Endodermal cell (in vitro differentiated cells): Measurements from ENCODE around the gene MDH1B. TPM values are rescaled to one million over a fixed set of nuclear protein-coding genes. Genes with fewer than 3 reads are reported as not detected.

Experiments used
- DNase-seq: peaks from one replicate; pipeline ENCODE4 v3.0.0-alpha.2; 2017
- H3K27ac ChIP-seq: 2 replicates; pipeline ENCODE4 v1.5.1; 2013; ENCODE audit warnings: mild to moderate bottlenecking, low read depth, low read length, moderate library complexity
- H3K27me3 ChIP-seq: 2 replicates; pipeline ENCODE4 v1.6.1; 2013; ENCODE audit warnings: mild to moderate bottlenecking, low read length, moderate library complexity; ENCODE audit not compliant: insufficient read depth, control insufficient read depth, poor library complexity, severe bottlenecking
- H3K36me3 ChIP-seq: 2 replicates; pipeline ENCODE4 v1.7.0; 2013; ENCODE audit warnings: mild to moderate bottlenecking, low read length, moderate library complexity; ENCODE audit not compliant: control insufficient read depth, insufficient read depth
- H3K4me1 ChIP-seq: one replicate; pipeline ENCODE4 v1.7.0; 2013; ENCODE audit warnings: low read length; ENCODE audit not compliant: control insufficient read depth, insufficient read depth
- H3K4me3 ChIP-seq: 2 replicates; pipeline ENCODE4 v1.5.1; 2013; ENCODE audit warnings: mild to moderate bottlenecking, low read length, moderate library complexity
- H3K9ac ChIP-seq: 2 replicates; pipeline ENCODE4 v1.6.1; 2013; ENCODE audit warnings: mild to moderate bottlenecking, low read length, moderate library complexity; ENCODE audit not compliant: poor library complexity, severe bottlenecking; ENCODE audit errors: extremely low read depth
- H3K9me3 ChIP-seq: 2 replicates; pipeline ENCODE4 v1.6.1; 2013; ENCODE audit warnings: mild to moderate bottlenecking, low read length, moderate library complexity; ENCODE audit not compliant: control insufficient read depth
- H3K27ac Mint-ChIP-seq: 2 replicates; pipeline ENCODE4 v1.8.0; 2020; ENCODE audit warnings: mixed read lengths
- H3K27me3 Mint-ChIP-seq: 2 replicates; pipeline ENCODE4 v1.8.0; 2021; ENCODE audit warnings: mild to moderate bottlenecking, mixed read lengths; ENCODE audit not compliant: insufficient read depth
- H3K36me3 Mint-ChIP-seq: 2 replicates; pipeline ENCODE4 v1.8.0; 2020; ENCODE audit warnings: low read depth, mixed read lengths
- H3K4me1 Mint-ChIP-seq: 2 replicates; pipeline ENCODE4 v1.8.0; 2020; ENCODE audit warnings: mixed read lengths
- H3K4me3 Mint-ChIP-seq: 2 replicates; pipeline ENCODE4 v1.8.0; 2020; ENCODE audit warnings: mild to moderate bottlenecking, moderate library complexity, mixed read lengths
- H3K9me3 Mint-ChIP-seq: 2 replicates; pipeline ENCODE4 v1.8.0; 2020; ENCODE audit warnings: mild to moderate bottlenecking, mixed read lengths
- WGBS, 2 experiments: methylation state at CpG; one replicate each; pipeline versions ENCODE4 v1.1.5 to v1.1.7; 2013; ENCODE audit warnings: missing lambda C conversion rate in 2 of 2, mixed read lengths in 1 of 2; ENCODE audit not compliant: insufficient coverage in 1 of 2, insufficient read length in 1 of 2; 5-methylcytosine and 5-hydroxymethylcytosine counted together
- microRNA-seq: library from miRNA; unstranded; fragments of <30 nt; microRNA quantifications from one replicate; pipeline ENCODE4 v1.2.0, GENCODE V29; 2020; ENCODE audit warnings: borderline microRNAs expressed
- total RNA-seq, 2 donors: library from RNA; stranded (reverse); fragmentation: NEBNext Ultra II Directional in 1 of 2; extraction: Animal tissue kit (Norgen Biotek cat#: 25700) in 1 of 2; gene quantifications; 2 replicates in 1 of 2; 3 replicates in 1 of 2; pipeline ENCODE4 v1.2.1, GENCODE V29; 2021
- TF ChIP-seq, protein P1 (sequence below): fragments of 200-600 bp; sonication (generic); conservative IDR thresholded peaks from 2 replicates; pipeline ENCODE4 v1.5.0; 2021; ENCODE audit warnings: antibody characterized with exemption, mild to moderate bottlenecking

Gene MDH1B
- total RNA-seq, 2 donors from 2014 or later: 1.5 to 2.9 TPM

DNA sequence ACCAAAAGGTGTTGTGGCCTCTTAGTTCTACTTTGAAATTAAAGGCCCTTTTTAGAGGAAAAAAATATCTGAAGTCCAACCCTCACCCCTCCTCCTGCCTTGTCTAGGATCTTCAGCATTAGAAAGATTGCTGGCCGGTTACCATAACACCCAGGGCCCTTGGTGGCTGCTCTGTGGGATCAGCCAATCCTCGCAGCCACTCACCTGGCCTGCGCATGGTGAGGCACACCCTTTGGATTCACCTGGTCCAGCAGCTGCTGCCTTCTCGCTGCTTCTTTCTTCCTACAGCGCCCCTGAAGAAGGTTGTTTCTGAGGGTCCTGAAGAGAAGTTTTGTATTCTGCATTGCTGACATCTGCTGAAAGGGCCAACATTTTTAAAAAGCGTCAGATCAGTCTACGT is 72.2 kb downstream of the MDH1B start:
- TF ChIP-seq, protein P1, sequence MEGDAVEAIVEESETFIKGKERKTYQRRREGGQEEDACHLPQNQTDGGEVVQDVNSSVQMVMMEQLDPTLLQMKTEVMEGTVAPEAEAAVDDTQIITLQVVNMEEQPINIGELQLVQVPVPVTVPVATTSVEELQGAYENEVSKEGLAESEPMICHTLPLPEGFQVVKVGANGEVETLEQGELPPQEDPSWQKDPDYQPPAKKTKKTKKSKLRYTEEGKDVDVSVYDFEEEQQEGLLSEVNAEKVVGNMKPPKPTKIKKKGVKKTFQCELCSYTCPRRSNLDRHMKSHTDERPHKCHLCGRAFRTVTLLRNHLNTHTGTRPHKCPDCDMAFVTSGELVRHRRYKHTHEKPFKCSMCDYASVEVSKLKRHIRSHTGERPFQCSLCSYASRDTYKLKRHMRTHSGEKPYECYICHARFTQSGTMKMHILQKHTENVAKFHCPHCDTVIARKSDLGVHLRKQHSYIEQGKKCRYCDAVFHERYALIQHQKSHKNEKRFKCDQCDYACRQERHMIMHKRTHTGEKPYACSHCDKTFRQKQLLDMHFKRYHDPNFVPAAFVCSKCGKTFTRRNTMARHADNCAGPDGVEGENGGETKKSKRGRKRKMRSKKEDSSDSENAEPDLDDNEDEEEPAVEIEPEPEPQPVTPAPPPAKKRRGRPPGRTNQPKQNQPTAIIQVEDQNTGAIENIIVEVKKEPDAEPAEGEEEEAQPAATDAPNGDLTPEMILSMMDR: no peak
- H3K27ac Mint-ChIP-seq: no peak overlapping the region
- Histone ChIP-seq H3K9me3 (no peaks in the 10 kb centered on the region), H3K4me1 (no peaks in the 10 kb centered on the region), H3K27me3 (no peaks in the 10 kb centered on the region), H3K36me3 (no peaks in the 10 kb centered on the region), H3K27ac (no peak overlapping the region), H3K4me3 (no peak overlapping the region), H3K9ac (no peak overlapping the region)
- no peaks in the 10 kb centered on the region for H3K27me3 Mint-ChIP-seq
- DNase-seq: no peak
- H3K4me3 Mint-ChIP-seq: no peak overlapping the region
- H3K36me3 Mint-ChIP-seq: no peaks in the 10 kb centered on the region
- no peaks in the 10 kb centered on the region for H3K9me3 Mint-ChIP-seq
- 92 to 94% methylated on average over 4 to 7 of the region's 7 CpGs for WGBS, 2 experiments
- no peaks in the 10 kb centered on the region for H3K4me1 Mint-ChIP-seq

DNA sequence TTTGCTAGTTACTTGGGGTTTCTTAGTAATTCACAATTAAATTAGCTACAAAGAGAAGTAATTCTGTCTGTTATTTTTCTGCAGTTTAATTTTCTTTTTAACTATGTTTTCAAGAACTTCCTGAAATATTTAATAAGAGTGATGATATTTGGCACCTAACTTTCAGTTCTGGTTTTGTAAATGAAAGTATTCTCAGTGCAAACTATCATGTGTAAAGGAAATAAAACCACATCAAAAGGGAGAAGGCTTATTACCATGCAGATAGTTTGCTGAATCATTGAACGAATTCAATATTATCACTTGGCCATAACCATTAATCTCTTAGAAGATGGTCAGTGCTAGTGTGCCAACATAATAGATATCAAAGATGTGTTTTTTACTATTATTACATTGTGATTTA is 76.1 kb downstream of the MDH1B start:
- H3K9me3 ChIP-seq: no peaks in the 10 kb centered on the region
- 92% methylated on average over 1 of the region's 1 CpG; no CpG with 5 or more reads in 1 of the 2 experiments for WGBS, 2 experiments
- H3K4me3 ChIP-seq: no peak overlapping the region
- no peak overlapping the region for H3K27ac ChIP-seq
- H3K9ac ChIP-seq: no peak overlapping the region
- H3K27me3 ChIP-seq: no peaks in the 10 kb centered on the region
- no peak for DNase-seq
- no peak overlapping the region for H3K27ac Mint-ChIP-seq
- H3K4me3 Mint-ChIP-seq: no peak overlapping the region
- no peaks in the 10 kb centered on the region for H3K36me3 Mint-ChIP-seq
- H3K4me1 Mint-ChIP-seq: no peaks in the 10 kb centered on the region
- no peaks in the 10 kb centered on the region for H3K36me3 ChIP-seq
- no peaks in the 10 kb centered on the region for H3K4me1 ChIP-seq
- TF ChIP-seq, protein P1: no peak
- no peaks in the 10 kb centered on the region for H3K27me3 Mint-ChIP-seq
- H3K9me3 Mint-ChIP-seq: no peaks in the 10 kb centered on the region

DNA sequence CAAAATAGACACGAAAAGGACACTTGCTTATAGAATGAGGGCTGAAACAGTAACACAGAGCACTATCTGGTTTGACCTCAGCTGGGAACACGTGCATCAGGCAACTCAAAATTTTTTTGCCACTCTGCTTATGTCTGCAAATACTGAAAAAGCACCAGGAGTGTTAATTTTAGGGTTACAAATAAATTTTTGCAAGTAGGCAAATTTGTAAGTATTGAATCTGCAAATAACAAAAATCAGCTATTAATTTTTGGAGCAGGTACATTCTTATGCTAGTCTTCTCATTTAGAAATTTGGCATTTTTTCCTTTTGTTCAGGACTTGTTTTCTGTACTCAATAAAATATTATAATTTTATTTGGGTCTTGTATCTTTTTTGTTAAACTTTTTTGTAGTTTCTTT is 76.7 kb downstream of the MDH1B start:
- TF ChIP-seq, protein P1: no peak
- no peak overlapping the region for H3K9ac ChIP-seq
- H3K4me1 Mint-ChIP-seq: no peaks in the 10 kb centered on the region
- no peak overlapping the region for H3K27ac Mint-ChIP-seq
- no peaks in the 10 kb centered on the region for H3K27me3 ChIP-seq
- no peaks in the 10 kb centered on the region for H3K36me3 ChIP-seq
- no peak overlapping the region for H3K4me3 Mint-ChIP-seq
- H3K27ac ChIP-seq: no peak overlapping the region
- no peak for DNase-seq
- H3K9me3 ChIP-seq: no peaks in the 10 kb centered on the region
- H3K9me3 Mint-ChIP-seq: no peaks in the 10 kb centered on the region
- no peak overlapping the region for H3K4me3 ChIP-seq
- H3K27me3 Mint-ChIP-seq: no peaks in the 10 kb centered on the region
- H3K4me1 ChIP-seq: no peaks in the 10 kb centered on the region
- H3K36me3 Mint-ChIP-seq: no peaks in the 10 kb centered on the region
- 83 to 93% methylated on average over 2 of the region's 2 CpGs for WGBS, 2 experiments

Small RNAs within 50 kb of the gene (microRNA-seq; reads per million reads assigned to microRNA genes)
- not detected for gene MIR3130-1
- not detected for gene MIR3130-2

Other genes starting within 250 kb of the MDH1B start
- gene FAM237A, start 122.8 kb downstream of the MDH1B start, total RNA-seq: not detected
- not detected for gene DYTN, start 46.9 kb downstream of the MDH1B start, total RNA-seq
- gene FASTKD2, start 278 bp upstream of the MDH1B start, total RNA-seq: 10 to 100 TPM; 31.3 to 31.6 TPM
- gene CPO, start 174.2 kb upstream of the MDH1B start, total RNA-seq: 1 to 10 TPM in 1 of 2 donors, under 1 TPM in 1; 0.95 to 1.0 TPM